SK-N-SH treated with all-trans-retinoic acid at 6 μM for 48 hours (cell line): ENCODE results near the gene OCA2.

ENCODE experiments used
- ATAC-seq: fragments of 200-7000 bp; cut with Tn5 transposase; 3 replicates; pipeline ENCODE4 v1.9.1; 2020; ENCODE audit warnings: mild to moderate bottlenecking, moderate library complexity
- ARNTL ChIP-seq: fragments of 450-650 bp; formaldehyde crosslinking; IDR thresholded peaks from 2 replicates; pipeline ENCODE4 v1.5.0; 2020; ENCODE audit warnings: low read depth, mild to moderate bottlenecking, moderate library complexity, borderline replicate concordance
- ESRRG ChIP-seq: fragments of 250-450 bp; sonication (Bioruptor Pico); IDR thresholded peaks from 2 replicates; pipeline ENCODE4 v1.6.1; 2021; ENCODE audit warnings: mild to moderate bottlenecking
- GLIS3 ChIP-seq: fragments of 250-450 bp; sonication (Bioruptor Pico); IDR thresholded peaks from 2 replicates; pipeline ENCODE4 v1.5.0; 2020; ENCODE audit warnings: mild to moderate bottlenecking, moderate library complexity
- ISL1 ChIP-seq: fragments of 250-450 bp; sonication (Bioruptor Pico); IDR thresholded peaks from 2 replicates; pipeline ENCODE4 v2.1.2; 2022; ENCODE audit warnings: mild to moderate bottlenecking, moderate library complexity
- OSR1 ChIP-seq: fragments of 250-450 bp; sonication (Bioruptor Pico); IDR thresholded peaks from 2 replicates; pipeline ENCODE4 v1.8.0; 2022; ENCODE audit warnings: moderate library complexity, mild to moderate bottlenecking, inconsistent platforms
- PPARA ChIP-seq: fragments of 250-450 bp; sonication (Bioruptor Pico); IDR thresholded peaks from 2 replicates; pipeline ENCODE4 v1.5.0; 2020; ENCODE audit warnings: mild to moderate bottlenecking, borderline replicate concordance
- RARB ChIP-seq: fragments of 250-450 bp; sonication (Bioruptor Pico); IDR thresholded peaks from 2 replicates; pipeline ENCODE4 v1.8.0; 2021; ENCODE audit warnings: mild to moderate bottlenecking, moderate library complexity
- SNAI2 ChIP-seq: fragments of 250-450 bp; sonication (Bioruptor Pico); IDR thresholded peaks from 2 replicates; pipeline ENCODE4 v1.5.0; 2020; ENCODE audit warnings: mild to moderate bottlenecking, moderate library complexity
- TCF4 ChIP-seq: fragments of 250-450 bp; sonication (Bioruptor Pico); IDR thresholded peaks from 2 replicates; pipeline ENCODE4 v1.8.0; 2021; ENCODE audit warnings: mild to moderate bottlenecking, moderate library complexity, borderline replicate concordance
- ZC3H10 ChIP-seq: fragments of 250-450 bp; sonication (Bioruptor Pico); IDR thresholded peaks from 2 replicates; pipeline ENCODE4 v1.5.1; 2021; ENCODE audit warnings: mild to moderate bottlenecking, moderate library complexity
- ZFP3 ChIP-seq: fragments of 250-450 bp; sonication (Bioruptor Pico); IDR thresholded peaks from 2 replicates; pipeline ENCODE4 v1.5.0; 2020; ENCODE audit warnings: mild to moderate bottlenecking, moderate library complexity
- ZFP30 ChIP-seq: fragments of 450-650 bp; formaldehyde crosslinking; IDR thresholded peaks from 2 replicates; pipeline ENCODE4 v1.5.0; 2022; ENCODE audit warnings: mild to moderate bottlenecking, moderate library complexity
- ZNF70 ChIP-seq: fragments of 450-650 bp; formaldehyde crosslinking; IDR thresholded peaks from 2 replicates; pipeline ENCODE4 v1.5.0; 2020; ENCODE audit warnings: mild to moderate bottlenecking, moderate library complexity
- ZNF8 ChIP-seq: fragments of 450-650 bp; formaldehyde crosslinking; IDR thresholded peaks from 2 replicates; pipeline ENCODE4 v1.5.0; 2020; ENCODE audit warnings: mild to moderate bottlenecking, moderate library complexity
- TF ChIP-seq, protein P1 (sequence below): fragments of 250-450 bp; sonication (Bioruptor Pico); IDR thresholded peaks from 2 replicates; pipeline ENCODE4 v1.8.0; 2021; ENCODE audit warnings: low read depth, mild to moderate bottlenecking, moderate library complexity, borderline replicate concordance
- TF ChIP-seq, protein P2 (sequence below): fragments of 250-450 bp; sonication (Bioruptor Pico); IDR thresholded peaks from 2 replicates; pipeline ENCODE4 v1.5.1; 2021; ENCODE audit warnings: mild to moderate bottlenecking, moderate library complexity
- TF ChIP-seq, protein P3 (sequence below): fragments of 250-450 bp; sonication (Bioruptor Pico); IDR thresholded peaks from 2 replicates; pipeline ENCODE4 v1.5.0; 2020; ENCODE audit warnings: mild to moderate bottlenecking, moderate library complexity
- TF ChIP-seq, protein P4 (sequence below): fragments of 250-450 bp; sonication (Bioruptor Pico); IDR thresholded peaks from 2 replicates; pipeline ENCODE4 v1.8.0; 2020; ENCODE audit warnings: mild to moderate bottlenecking, moderate library complexity, borderline replicate concordance
- TF ChIP-seq, protein P5 (sequence below): fragments of 250-450 bp; sonication (Bioruptor Pico); IDR thresholded peaks from 2 replicates; pipeline ENCODE4 v1.5.1; 2020; ENCODE audit warnings: low read depth, mild to moderate bottlenecking, moderate library complexity

OCA2 gene

DNA sequence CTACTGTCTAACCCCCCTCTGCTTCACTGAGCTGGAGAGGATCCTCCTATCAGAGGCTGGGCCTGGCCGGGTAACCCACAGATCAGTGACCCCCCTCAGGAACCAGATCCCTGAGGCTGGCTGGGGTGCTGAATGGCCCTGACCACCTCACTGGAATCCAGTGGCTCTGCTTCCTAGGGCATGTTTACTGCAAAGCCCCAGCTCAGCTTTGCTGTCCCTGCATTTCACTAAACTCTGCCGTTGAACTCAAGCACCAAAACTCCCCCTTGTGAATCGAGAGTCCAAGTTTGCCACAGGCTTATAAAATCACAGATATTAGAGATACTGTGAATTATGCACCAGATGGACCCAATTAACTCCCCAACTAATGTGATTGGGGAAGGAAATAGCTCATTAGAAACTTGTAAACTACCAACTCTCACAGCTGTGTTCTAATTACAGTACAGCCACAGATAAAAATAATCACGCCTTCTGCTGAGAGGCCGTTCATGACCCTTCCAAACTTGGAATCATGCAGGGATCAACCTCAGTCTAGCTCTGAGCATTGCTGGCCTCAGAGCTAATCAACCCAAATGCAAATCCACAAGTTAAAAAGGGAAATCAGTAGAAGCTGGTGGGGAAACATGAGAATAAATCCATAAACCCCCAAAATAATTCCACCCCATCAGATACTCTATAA is 47.0 kb downstream of the OCA2 start (continued):
- TF ChIP-seq, protein P1, sequence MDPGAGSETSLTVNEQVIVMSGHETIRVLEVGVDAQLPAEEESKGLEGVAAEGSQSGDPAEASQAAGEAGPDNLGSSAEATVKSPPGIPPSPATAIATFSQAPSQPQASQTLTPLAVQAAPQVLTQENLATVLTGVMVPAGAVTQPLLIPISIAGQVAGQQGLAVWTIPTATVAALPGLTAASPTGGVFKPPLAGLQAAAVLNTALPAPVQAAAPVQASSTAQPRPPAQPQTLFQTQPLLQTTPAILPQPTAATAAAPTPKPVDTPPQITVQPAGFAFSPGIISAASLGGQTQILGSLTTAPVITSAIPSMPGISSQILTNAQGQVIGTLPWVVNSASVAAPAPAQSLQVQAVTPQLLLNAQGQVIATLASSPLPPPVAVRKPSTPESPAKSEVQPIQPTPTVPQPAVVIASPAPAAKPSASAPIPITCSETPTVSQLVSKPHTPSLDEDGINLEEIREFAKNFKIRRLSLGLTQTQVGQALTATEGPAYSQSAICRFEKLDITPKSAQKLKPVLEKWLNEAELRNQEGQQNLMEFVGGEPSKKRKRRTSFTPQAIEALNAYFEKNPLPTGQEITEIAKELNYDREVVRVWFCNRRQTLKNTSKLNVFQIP (CRISPR knock-in tag) = no peak

DNA sequence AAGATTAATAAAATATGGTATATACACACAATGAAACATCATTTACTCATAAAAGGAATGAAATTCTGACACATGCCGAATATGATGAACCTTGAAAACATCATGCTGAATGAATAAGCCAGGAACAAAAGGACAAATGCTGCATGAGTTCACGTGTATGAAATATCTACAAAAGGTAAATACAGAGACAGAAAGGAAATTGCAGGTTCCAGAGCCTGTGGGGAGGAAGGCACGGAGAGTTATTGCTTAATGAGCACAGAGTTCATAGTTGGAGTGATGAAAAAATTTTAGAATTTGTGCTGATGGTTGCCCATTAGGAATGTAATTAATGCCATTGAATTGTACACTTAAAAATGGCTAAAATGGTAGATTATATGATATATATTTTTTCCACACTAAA is 49.5 kb downstream of the OCA2 start:
- no peak for ATAC-seq
- TF ChIP-seq ZC3H10 = no peak
- TF ChIP-seq, protein P2, sequence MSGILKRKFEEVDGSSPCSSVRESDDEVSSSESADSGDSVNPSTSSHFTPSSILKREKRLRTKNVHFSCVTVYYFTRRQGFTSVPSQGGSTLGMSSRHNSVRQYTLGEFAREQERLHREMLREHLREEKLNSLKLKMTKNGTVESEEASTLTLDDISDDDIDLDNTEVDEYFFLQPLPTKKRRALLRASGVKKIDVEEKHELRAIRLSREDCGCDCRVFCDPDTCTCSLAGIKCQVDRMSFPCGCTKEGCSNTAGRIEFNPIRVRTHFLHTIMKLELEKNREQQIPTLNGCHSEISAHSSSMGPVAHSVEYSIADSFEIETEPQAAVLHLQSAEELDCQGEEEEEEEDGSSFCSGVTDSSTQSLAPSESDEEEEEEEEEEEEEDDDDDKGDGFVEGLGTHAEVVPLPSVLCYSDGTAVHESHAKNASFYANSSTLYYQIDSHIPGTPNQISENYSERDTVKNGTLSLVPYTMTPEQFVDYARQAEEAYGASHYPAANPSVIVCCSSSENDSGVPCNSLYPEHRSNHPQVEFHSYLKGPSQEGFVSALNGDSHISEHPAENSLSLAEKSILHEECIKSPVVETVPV (CRISPR knock-in tag) = no peak
- TF ChIP-seq ISL1 (CRISPR knock-in tag) = no peak

DNA sequence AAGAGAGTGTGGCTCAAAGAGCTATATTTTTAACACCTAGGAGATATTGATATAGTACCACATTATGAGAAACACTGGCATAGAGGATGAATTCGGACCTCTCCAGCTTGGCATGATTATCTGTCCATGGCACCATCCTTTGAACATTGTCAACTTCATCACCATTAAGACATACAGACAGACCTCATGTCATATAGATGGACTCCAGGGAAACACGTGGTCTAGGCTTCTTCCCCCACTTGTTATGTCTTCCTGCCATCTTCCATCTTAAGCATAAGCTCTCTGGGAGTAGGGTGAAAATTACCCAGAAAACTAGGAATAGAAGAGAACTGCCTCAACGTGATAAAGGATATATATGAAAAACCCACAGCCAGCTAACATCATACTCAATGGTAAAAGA is 51.8 kb downstream of the OCA2 start:
- ATAC-seq = no peak
- TF ChIP-seq PPARA (no peak), ARNTL (CRISPR knock-in tag) (no peak), RARB (CRISPR knock-in tag) (no peak), TCF4 (CRISPR knock-in tag) (no peak), ESRRG (CRISPR knock-in tag) (no peak), ZC3H10 (no peak), OSR1 (CRISPR knock-in tag) (no peak), SNAI2 (CRISPR knock-in tag) (no peak), ZFP30 (CRISPR knock-in tag) (no peak), ZFP3 (CRISPR knock-in tag) (no peak), ZNF70 (CRISPR knock-in tag) (no peak), GLIS3 (CRISPR knock-in tag) (no peak), ZNF8 (no peak)
- TF ChIP-seq, protein P3, sequence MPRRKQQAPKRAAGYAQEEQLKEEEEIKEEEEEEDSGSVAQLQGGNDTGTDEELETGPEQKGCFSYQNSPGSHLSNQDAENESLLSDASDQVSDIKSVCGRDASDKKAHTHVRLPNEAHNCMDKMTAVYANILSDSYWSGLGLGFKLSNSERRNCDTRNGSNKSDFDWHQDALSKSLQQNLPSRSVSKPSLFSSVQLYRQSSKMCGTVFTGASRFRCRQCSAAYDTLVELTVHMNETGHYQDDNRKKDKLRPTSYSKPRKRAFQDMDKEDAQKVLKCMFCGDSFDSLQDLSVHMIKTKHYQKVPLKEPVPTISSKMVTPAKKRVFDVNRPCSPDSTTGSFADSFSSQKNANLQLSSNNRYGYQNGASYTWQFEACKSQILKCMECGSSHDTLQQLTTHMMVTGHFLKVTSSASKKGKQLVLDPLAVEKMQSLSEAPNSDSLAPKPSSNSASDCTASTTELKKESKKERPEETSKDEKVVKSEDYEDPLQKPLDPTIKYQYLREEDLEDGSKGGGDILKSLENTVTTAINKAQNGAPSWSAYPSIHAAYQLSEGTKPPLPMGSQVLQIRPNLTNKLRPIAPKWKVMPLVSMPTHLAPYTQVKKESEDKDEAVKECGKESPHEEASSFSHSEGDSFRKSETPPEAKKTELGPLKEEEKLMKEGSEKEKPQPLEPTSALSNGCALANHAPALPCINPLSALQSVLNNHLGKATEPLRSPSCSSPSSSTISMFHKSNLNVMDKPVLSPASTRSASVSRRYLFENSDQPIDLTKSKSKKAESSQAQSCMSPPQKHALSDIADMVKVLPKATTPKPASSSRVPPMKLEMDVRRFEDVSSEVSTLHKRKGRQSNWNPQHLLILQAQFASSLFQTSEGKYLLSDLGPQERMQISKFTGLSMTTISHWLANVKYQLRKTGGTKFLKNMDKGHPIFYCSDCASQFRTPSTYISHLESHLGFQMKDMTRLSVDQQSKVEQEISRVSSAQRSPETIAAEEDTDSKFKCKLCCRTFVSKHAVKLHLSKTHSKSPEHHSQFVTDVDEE (CRISPR knock-in tag) = no peak
- TF ChIP-seq, protein P2 (CRISPR knock-in tag) = no peak
- TF ChIP-seq, protein P4, sequence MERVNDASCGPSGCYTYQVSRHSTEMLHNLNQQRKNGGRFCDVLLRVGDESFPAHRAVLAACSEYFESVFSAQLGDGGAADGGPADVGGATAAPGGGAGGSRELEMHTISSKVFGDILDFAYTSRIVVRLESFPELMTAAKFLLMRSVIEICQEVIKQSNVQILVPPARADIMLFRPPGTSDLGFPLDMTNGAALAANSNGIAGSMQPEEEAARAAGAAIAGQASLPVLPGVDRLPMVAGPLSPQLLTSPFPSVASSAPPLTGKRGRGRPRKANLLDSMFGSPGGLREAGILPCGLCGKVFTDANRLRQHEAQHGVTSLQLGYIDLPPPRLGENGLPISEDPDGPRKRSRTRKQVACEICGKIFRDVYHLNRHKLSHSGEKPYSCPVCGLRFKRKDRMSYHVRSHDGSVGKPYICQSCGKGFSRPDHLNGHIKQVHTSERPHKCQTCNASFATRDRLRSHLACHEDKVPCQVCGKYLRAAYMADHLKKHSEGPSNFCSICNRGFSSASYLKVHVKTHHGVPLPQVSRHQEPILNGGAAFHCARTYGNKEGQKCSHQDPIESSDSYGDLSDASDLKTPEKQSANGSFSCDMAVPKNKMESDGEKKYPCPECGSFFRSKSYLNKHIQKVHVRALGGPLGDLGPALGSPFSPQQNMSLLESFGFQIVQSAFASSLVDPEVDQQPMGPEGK = no peak
- TF ChIP-seq, protein P5, sequence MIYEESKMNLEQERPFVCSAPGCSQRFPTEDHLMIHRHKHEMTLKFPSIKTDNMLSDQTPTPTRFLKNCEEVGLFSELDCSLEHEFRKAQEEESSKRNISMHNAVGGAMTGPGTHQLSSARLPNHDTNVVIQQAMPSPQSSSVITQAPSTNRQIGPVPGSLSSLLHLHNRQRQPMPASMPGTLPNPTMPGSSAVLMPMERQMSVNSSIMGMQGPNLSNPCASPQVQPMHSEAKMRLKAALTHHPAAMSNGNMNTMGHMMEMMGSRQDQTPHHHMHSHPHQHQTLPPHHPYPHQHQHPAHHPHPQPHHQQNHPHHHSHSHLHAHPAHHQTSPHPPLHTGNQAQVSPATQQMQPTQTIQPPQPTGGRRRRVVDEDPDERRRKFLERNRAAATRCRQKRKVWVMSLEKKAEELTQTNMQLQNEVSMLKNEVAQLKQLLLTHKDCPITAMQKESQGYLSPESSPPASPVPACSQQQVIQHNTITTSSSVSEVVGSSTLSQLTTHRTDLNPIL = no peak
- TF ChIP-seq, all 23 proteins: peak for 0
